ENCODE results near the gene ZNF639. TPM values are rescaled to one million over a fixed set of nuclear protein-coding genes. Genes with fewer than 3 reads are reported as not detected.

Gene ZNF639
- total and polyA plus RNA-seq, 2 of the 13 experiments (the other 11 are each of a cell fraction or from before 2014, with no cell fraction given), result 11.6 to 42.4 TPM

DNA sequence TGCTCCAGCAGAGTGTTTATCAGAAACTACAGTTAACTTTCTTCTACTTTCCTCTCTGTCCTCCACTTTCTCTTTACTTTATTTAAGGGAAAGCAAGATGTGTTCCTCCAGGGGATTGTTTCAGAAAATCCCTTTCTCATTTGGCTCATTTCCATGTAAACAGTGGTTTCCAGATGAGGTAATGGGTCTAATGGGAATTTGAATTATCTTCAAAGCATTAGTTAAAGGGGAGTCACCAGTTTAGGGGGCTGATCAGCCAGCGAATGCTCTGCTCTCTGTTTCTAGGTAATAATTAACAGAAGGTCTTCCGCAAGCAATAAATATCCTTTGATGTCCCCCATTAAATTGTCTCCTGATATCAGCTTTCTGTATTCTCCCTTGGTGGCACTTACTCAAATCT, 30.4 kb upstream of the ZNF639 start (continued):
- TF ChIP-seq HMG20A (CRISPR knock-in tag; IDR thresholded peaks at IDR 0.05; ENCODE audit: borderline replicate concordance) (peak; percentile 35; the same call in 1 of the 2 replicates), MED1 (CRISPR knock-in tag; IDR thresholded peaks at IDR 0.05) (0 out of 2 replicates have a peak, but pooled peaks have one; percentile 19)

DNA sequence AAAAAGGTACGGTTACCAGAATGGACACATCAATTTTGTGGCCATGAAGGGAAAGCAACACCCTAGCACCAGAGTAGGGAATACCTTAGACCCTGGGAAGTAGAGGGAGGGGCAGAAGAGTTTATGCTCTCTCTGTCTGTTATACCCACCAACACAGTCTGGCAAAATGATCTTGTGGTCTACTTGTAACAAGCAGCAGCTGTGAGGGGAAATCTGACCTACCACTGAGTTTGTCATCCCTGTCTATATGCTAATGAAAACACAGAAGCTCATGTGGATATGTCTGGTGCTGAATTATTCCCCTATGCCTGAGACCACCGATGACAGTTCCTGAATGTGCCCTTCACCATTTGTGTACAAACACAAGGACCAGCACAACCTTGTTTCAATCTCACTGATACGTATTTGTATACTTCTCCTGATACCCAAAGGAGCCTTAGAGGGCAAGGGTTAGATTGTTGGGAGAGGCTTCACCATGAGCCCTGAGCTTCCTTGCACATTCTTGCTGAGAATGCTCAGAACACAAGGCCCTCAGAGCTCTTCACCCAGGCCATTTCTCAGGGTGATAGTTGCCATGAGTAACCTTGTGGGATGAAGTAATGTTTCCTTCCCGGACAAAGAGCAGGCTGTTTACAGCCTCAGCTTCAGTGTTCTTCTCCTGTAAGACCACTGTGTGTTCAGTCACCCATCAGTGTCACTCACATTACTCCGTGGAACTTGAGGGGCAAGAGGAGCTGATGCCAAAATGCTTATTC, 24.7 kb upstream of the ZNF639 start:
- intact Hi-C loops (cut with micrococcal nuclease; ENCODE audit: unreplicated experiment) (no loop called here), in situ Hi-C loops (cut with HindIII; ENCODE audit: extremely low pct_ligation_motif_present, low pct_unique_long_range_greater_than_20kb) (no loop called here)
- H3K79me2 ChIP-seq (ENCODE audit: insufficient read depth, low read length), result no peaks in the 10 kb centered on the region
- ATAC-seq (no peak; the same call in 2 of the 3 replicates), DNase-seq (ENCODE audit: low spot score) (no peak), FAIRE-seq (no peak)
- H3K27me3 ChIP-seq (ENCODE audit: control insufficient read depth in 1 of 2, insufficient read depth in 2 of 2, low read length in 2 of 2), result no peaks in the 10 kb centered on the region
- H3K9me3 ChIP-seq (ENCODE audit: low read length), result no peaks in the 10 kb centered on the region
- BruUV-seq (replicated peaks), result no TSS peak
- H4K20me1 ChIP-seq (ENCODE audit: insufficient read depth, low read length), result no peaks in the 10 kb centered on the region
- peaks cover 8% of the 10 kb centered on the region for H3K4me1 ChIP-seq (ENCODE audit: insufficient read depth, low read length)
- H3K27ac ChIP-seq (ENCODE audit: extremely low read length, insufficient read depth, low read length), result no peak overlapping the region
- no peaks in the 10 kb centered on the region for H3K36me3 ChIP-seq (replicated peaks in 1 of 2; ENCODE audit: control insufficient read depth in 1 of 2, insufficient read depth in 2 of 2, low read length in 2 of 2)
- POLR2A ChIA-PET, result no interaction called here
- no peak overlapping the region for H3K9ac ChIP-seq (ENCODE audit: insufficient read depth, low read depth, low read length)
- H3K4me3 ChIP-seq (replicated peaks in 1 of 3; ENCODE audit: insufficient read depth in 1 of 3, low read depth in 2 of 3, low read length in 3 of 3), result no peak overlapping the region
- 10% methylated on average over 4 of the region's 5 CpGs for WGBS (ENCODE audit: low lambda C conversion rate)
- CTCF ChIA-PET (ENCODE audit: low intra/inter-chr PET ratio, low total read pairs), result no interaction called here
- H3K4me2 ChIP-seq (ENCODE audit: low read depth, low read length), result no peak overlapping the region
- no peak overlapping the region for H2AFZ ChIP-seq (ENCODE audit: low read length)
- no peak for TF ChIP-seq ZNF329 (CRISPR knock-in tag; IDR thresholded peaks at IDR 0.05; ENCODE audit: low read depth)
- no peak for TF ChIP-seq TARDBP (CRISPR knock-in tag; IDR thresholded peaks at IDR 0.05)
- no peak for TF ChIP-seq MAFF (IDR thresholded peaks at IDR 0.05; ENCODE audit: low read depth, low read length)
- no peak for TF ChIP-seq ZNF781 (CRISPR knock-in tag; IDR thresholded peaks at IDR 0.05; ENCODE audit: borderline replicate concordance, not compliant biosample characterization)
- no peak for TF ChIP-seq ZNF34 (CRISPR knock-in tag; IDR thresholded peaks at IDR 0.05; ENCODE audit: borderline replicate concordance)
- no peak for TF ChIP-seq RORA (CRISPR knock-in tag; IDR thresholded peaks at IDR 0.05)
- TF ChIP-seq ZNF850 (CRISPR knock-in tag; conservative IDR thresholded peaks at IDR 0.05), result no peak
- TF ChIP-seq, protein P1, sequence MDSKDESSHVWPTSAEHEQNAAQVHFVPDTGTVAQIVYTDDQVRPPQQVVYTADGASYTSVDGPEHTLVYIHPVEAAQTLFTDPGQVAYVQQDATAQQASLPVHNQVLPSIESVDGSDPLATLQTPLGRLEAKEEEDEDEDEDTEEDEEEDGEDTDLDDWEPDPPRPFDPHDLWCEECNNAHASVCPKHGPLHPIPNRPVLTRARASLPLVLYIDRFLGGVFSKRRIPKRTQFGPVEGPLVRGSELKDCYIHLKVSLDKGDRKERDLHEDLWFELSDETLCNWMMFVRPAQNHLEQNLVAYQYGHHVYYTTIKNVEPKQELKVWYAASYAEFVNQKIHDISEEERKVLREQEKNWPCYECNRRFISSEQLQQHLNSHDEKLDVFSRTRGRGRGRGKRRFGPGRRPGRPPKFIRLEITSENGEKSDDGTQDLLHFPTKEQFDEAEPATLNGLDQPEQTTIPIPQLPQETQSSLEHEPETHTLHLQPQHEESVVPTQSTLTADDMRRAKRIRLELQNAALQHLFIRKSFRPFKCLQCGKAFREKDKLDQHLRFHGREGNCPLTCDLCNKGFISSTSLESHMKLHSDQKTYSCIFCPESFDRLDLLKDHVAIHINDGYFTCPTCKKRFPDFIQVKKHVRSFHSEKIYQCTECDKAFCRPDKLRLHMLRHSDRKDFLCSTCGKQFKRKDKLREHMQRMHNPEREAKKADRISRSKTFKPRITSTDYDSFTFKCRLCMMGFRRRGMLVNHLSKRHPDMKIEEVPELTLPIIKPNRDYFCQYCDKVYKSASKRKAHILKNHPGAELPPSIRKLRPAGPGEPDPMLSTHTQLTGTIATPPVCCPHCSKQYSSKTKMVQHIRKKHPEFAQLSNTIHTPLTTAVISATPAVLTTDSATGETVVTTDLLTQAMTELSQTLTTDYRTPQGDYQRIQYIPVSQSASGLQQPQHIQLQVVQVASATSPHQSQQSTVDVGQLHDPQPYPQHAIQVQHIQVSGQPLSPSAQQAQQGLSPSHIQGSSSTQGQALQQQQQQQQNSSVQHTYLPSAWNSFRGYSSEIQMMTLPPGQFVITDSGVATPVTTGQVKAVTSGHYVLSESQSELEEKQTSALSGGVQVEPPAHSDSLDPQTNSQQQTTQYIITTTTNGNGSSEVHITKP (CRISPR knock-in tag; IDR thresholded peaks at IDR 0.05; ENCODE audit: low read depth), result no peak
- TF ChIP-seq ZNF598 (CRISPR knock-in tag; IDR thresholded peaks at IDR 0.05; ENCODE audit: borderline replicate concordance), result no peak
- no peak for TF ChIP-seq EP300 (IDR thresholded peaks at IDR 0.05; ENCODE audit: low read depth in 2 of 2, low read length in 2 of 2)
- no peak for TF ChIP-seq EP300 (CRISPR knock-in tag; IDR thresholded peaks at IDR 0.05; ENCODE audit: borderline replicate concordance)
- TF ChIP-seq SOX13 (IDR thresholded peaks at IDR 0.05), result no peak
- TF ChIP-seq SOX13 (CRISPR knock-in tag; conservative IDR thresholded peaks at IDR 0.05 in 1 of 2, IDR thresholded peaks at IDR 0.05 in 1 of 2), result no peak
- no peak for TF ChIP-seq ZNF264 (CRISPR knock-in tag; IDR thresholded peaks at IDR 0.05)
- TF ChIP-seq TBL1XR1 (IDR thresholded peaks at IDR 0.05; ENCODE audit: borderline replicate concordance, low read length, partially characterized antibody), result no peak
- TF ChIP-seq ZNF496 (CRISPR knock-in tag; IDR thresholded peaks at IDR 0.05; ENCODE audit: insufficient replicate concordance), result no peak
- no peak for TF ChIP-seq RARG (CRISPR knock-in tag; IDR thresholded peaks at IDR 0.05; ENCODE audit: low read depth)
